H9 (cell line): Measurements from ENCODE around the gene CROCC2. TPM values are rescaled to one million over a fixed set of nuclear protein-coding genes. Genes with fewer than 3 reads are reported as not detected.

Experiments used
- DNase-seq: peaks from one replicate; pipeline ENCODE4 v3.0.0-alpha.2; 2017
- H2AFZ ChIP-seq: one replicate; pipeline ENCODE4 v1.6.1; 2013; ENCODE audit warnings: mild to moderate bottlenecking, low read length, control low read depth, moderate library complexity
- H2AK5ac ChIP-seq: 2 replicates; pipeline ENCODE4 v1.6.1; 2013; ENCODE audit warnings: low read length, control low read depth, mixed read lengths; ENCODE audit not compliant: insufficient read length
- H2BK120ac ChIP-seq: one replicate; pipeline ENCODE4 v1.6.1; 2013; ENCODE audit warnings: low read depth, mild to moderate bottlenecking, low read length, control low read depth, inconsistent platforms; ENCODE audit not compliant: poor library complexity, severe bottlenecking
- H2BK12ac ChIP-seq: 2 replicates; pipeline ENCODE4 v1.6.1; 2013; ENCODE audit warnings: low read length, control low read depth, mixed read lengths, low read depth; ENCODE audit not compliant: insufficient read length
- H2BK15ac ChIP-seq: 2 replicates; pipeline ENCODE4 v1.6.1; 2013; ENCODE audit warnings: low read depth, low read length, control low read depth
- H2BK20ac ChIP-seq: one replicate; pipeline ENCODE4 v1.6.1; 2013; ENCODE audit warnings: low read depth, mild to moderate bottlenecking, low read length, control low read depth, inconsistent platforms; ENCODE audit not compliant: poor library complexity, severe bottlenecking
- H2BK5ac ChIP-seq: 2 replicates; pipeline ENCODE4 v1.6.1; 2013; ENCODE audit warnings: low read length, control low read depth, mixed read lengths; ENCODE audit not compliant: insufficient read length
- H3K14ac ChIP-seq: 2 replicates; pipeline ENCODE4 v1.6.1; 2013; ENCODE audit warnings: low read length, control low read depth; ENCODE audit not compliant: insufficient read depth
- H3K18ac ChIP-seq: 2 replicates; pipeline ENCODE4 v1.6.1; 2013; ENCODE audit warnings: low read depth, mild to moderate bottlenecking, mixed read lengths, low read length, control low read depth; ENCODE audit not compliant: insufficient read length
- H3K23ac ChIP-seq: 2 replicates; pipeline ENCODE4 v1.6.1; 2013; ENCODE audit warnings: low read length, control low read depth, mixed read lengths, low read depth; ENCODE audit not compliant: insufficient read length
- H3K23me2 ChIP-seq: 2 replicates; pipeline ENCODE4 v1.6.1; 2013; ENCODE audit warnings: low read depth, mild to moderate bottlenecking, mixed read lengths, low read length, control low read depth; ENCODE audit not compliant: insufficient read length, poor library complexity, severe bottlenecking
- H3K27ac ChIP-seq: 2 replicates; pipeline ENCODE4 v1.5.1; 2013; ENCODE audit warnings: low read length, control low read depth, mixed read lengths, low read depth; ENCODE audit not compliant: insufficient read length
- H3K27me3 ChIP-seq: 2 replicates; pipeline ENCODE4 v1.6.1; 2013; ENCODE audit warnings: low read length, control low read depth, inconsistent platforms; ENCODE audit not compliant: insufficient read depth
- H3K4ac ChIP-seq: 2 replicates; pipeline ENCODE4 v1.6.1; 2013; ENCODE audit warnings: low read depth, mild to moderate bottlenecking, control low read depth, inconsistent platforms, low read length, moderate library complexity
- H3K4me1 ChIP-seq: 2 replicates; pipeline ENCODE4 v1.6.1; 2013; ENCODE audit warnings: low read length, control low read depth, inconsistent platforms; ENCODE audit not compliant: insufficient read depth
- H3K4me2 ChIP-seq: 2 replicates; pipeline ENCODE4 v1.6.1; 2013; ENCODE audit warnings: low read length, control low read depth, mixed read lengths; ENCODE audit not compliant: insufficient read length, insufficient read depth
- H3K56ac ChIP-seq: 2 replicates; pipeline ENCODE4 v1.6.1; 2013; ENCODE audit warnings: low read depth, mild to moderate bottlenecking, mixed read lengths, low read length, control low read depth; ENCODE audit not compliant: insufficient read length
- H3K79me1 ChIP-seq: 2 replicates; pipeline ENCODE4 v1.6.1; 2013; ENCODE audit warnings: low read depth, mild to moderate bottlenecking, moderate library complexity, low read length, control low read depth, inconsistent platforms; ENCODE audit not compliant: insufficient read depth, poor library complexity, severe bottlenecking
- H3K79me2 ChIP-seq: 2 replicates; pipeline ENCODE4 v1.6.1; 2013; ENCODE audit warnings: low read length, control low read depth, inconsistent platforms; ENCODE audit not compliant: insufficient read depth
- H3K9ac ChIP-seq: 2 replicates; pipeline ENCODE4 v1.6.1; 2013; ENCODE audit warnings: low read length, control low read depth, mixed read lengths; ENCODE audit not compliant: insufficient read length; ENCODE audit errors: extremely low read depth
- H3K9me3 ChIP-seq: one replicate; pipeline ENCODE4 v1.6.1; 2013; ENCODE audit warnings: low read depth, low read length, inconsistent platforms; ENCODE audit not compliant: control insufficient read depth
- H3T11ph ChIP-seq: one replicate; pipeline ENCODE4 v1.6.1; 2013; ENCODE audit warnings: mild to moderate bottlenecking, low read length, control low read depth, inconsistent platforms
- H4K20me1 ChIP-seq: one replicate; pipeline ENCODE4 v1.6.1; 2013; ENCODE audit not compliant: control insufficient read depth, insufficient read length, insufficient read depth
- H4K5ac ChIP-seq: 2 replicates; pipeline ENCODE4 v1.6.1; 2013; ENCODE audit warnings: low read depth, mild to moderate bottlenecking, mixed read lengths, low read length, control low read depth; ENCODE audit not compliant: insufficient read length
- H4K8ac ChIP-seq: replicated peaks from 2 replicates; pipeline ENCODE4 v1.6.1; 2013; ENCODE audit warnings: low read length, control low read depth, mixed read lengths, low read depth; ENCODE audit not compliant: insufficient read length
- H4K91ac ChIP-seq: 2 replicates; pipeline ENCODE4 v1.6.1; 2013; ENCODE audit warnings: low read depth, mild to moderate bottlenecking, moderate library complexity, mixed read lengths, low read length, control low read depth; ENCODE audit not compliant: insufficient read length
- H3K27ac Mint-ChIP-seq, 3 experiments: 2 replicates in 2 of 3; 3 replicates in 1 of 3; pipeline ENCODE4 v1.8.0; 2020 to 2021; ENCODE audit warnings: mixed read lengths in 3 of 3, mild to moderate bottlenecking in 1 of 3, moderate library complexity in 1 of 3
- H3K27me3 Mint-ChIP-seq: 2 replicates; pipeline ENCODE4 v1.8.0; 2021; ENCODE audit warnings: low read depth, mild to moderate bottlenecking, moderate library complexity, mixed read lengths
- H3K36me3 Mint-ChIP-seq, 3 experiments: 2 replicates in 2 of 3; 3 replicates in 1 of 3; pipeline ENCODE4 v1.8.0; 2020 to 2021; ENCODE audit warnings: low read depth in 3 of 3, mixed read lengths in 3 of 3; ENCODE audit not compliant: insufficient read depth in 1 of 3
- H3K4me1 Mint-ChIP-seq, 2 experiments: 2 replicates each; pipeline ENCODE4 v1.8.0; 2020; ENCODE audit warnings: mixed read lengths in 2 of 2
- H3K4me3 Mint-ChIP-seq, 2 experiments: 2 replicates in 1 of 2; 3 replicates in 1 of 2; pipeline ENCODE4 v1.8.0; 2020 to 2021; ENCODE audit warnings: mild to moderate bottlenecking in 2 of 2, mixed read lengths in 2 of 2, moderate library complexity in 1 of 2
- H3K9me3 Mint-ChIP-seq, 2 experiments: 2 replicates in 1 of 2; 3 replicates in 1 of 2; pipeline ENCODE4 v1.8.0; 2020; ENCODE audit warnings: mild to moderate bottlenecking in 2 of 2, mixed read lengths in 2 of 2, moderate library complexity in 1 of 2
- CTCF ChIP-seq: fragments of 200-600 bp; sonication (generic); conservative IDR thresholded peaks from 3 replicates; pipeline ENCODE4 v1.8.0; 2021; ENCODE audit warnings: antibody characterized with exemption, mild to moderate bottlenecking
- WGBS: extraction: QIAGEN DNeasy Blood & Tissue Kit; methylation state at CpG from one replicate; pipeline ENCODE4 v1.1.7; 2013; ENCODE audit warnings: missing lambda C conversion rate, low lambda C conversion rate, mixed read lengths; ENCODE audit not compliant: insufficient read length; ENCODE audit errors: extremely low coverage; 5-methylcytosine and 5-hydroxymethylcytosine counted together
- total RNA-seq: library from RNA; stranded (reverse); gene quantifications from 2 replicates; pipeline ENCODE4 v1.2.1, GENCODE V29; 2021

Gene CROCC2
- total RNA-seq, 1 experiment from 2014 or later: not detected

GRCh38 chr2:240966906-240967680 is 61.0 kb downstream of the CROCC2 start:
- no peak overlapping the region for H2BK12ac ChIP-seq
- no peak overlapping the region for H2BK20ac ChIP-seq
- no peak overlapping the region for H3K56ac ChIP-seq
- Mint-ChIP-seq H3K4me3 (no peak overlapping the region), H3K4me1 (peaks cover 3 to 4% of the 10 kb centered on the region in 2 experiments; a peak in 2 of 4 replicates), H3K27ac (no peak overlapping the region), H3K36me3 (no peaks in the 10 kb centered on the region; a peak in 1 of 7 replicates), H3K9me3 (no peaks in the 10 kb centered on the region), H3K27me3 (peaks cover 4% of the 10 kb centered on the region)
- H3K9ac ChIP-seq: no peak overlapping the region
- H4K5ac ChIP-seq: no peak overlapping the region
- no peak overlapping the region for H3T11ph ChIP-seq
- H4K20me1 ChIP-seq: no peaks in the 10 kb centered on the region
- no peaks in the 10 kb centered on the region for H3K4me1 ChIP-seq
- H2BK5ac ChIP-seq: no peak overlapping the region
- H2AK5ac ChIP-seq: no peak overlapping the region
- no peak overlapping the region for H4K91ac ChIP-seq
- no peak overlapping the region for H2BK15ac ChIP-seq
- WGBS: no CpG with 5 or more reads among the region's 32 CpGs
- DNase-seq: peak; percentile 54
- no peak for TF ChIP-seq CTCF
- no peaks in the 10 kb centered on the region for H3K79me1 ChIP-seq
- no peak overlapping the region for H4K8ac ChIP-seq
- no peaks in the 10 kb centered on the region for H3K23me2 ChIP-seq
- H3K18ac ChIP-seq: no peak overlapping the region
- H3K23ac ChIP-seq: no peak overlapping the region
- H3K9me3 ChIP-seq: no peaks in the 10 kb centered on the region
- no peak overlapping the region for H3K27ac ChIP-seq
- H3K27me3 ChIP-seq: no peaks in the 10 kb centered on the region
- no peak overlapping the region for H3K14ac ChIP-seq
- no peak overlapping the region for H3K4ac ChIP-seq
- no peak overlapping the region for H2BK120ac ChIP-seq
- H2AFZ ChIP-seq: no peak overlapping the region
- no peak overlapping the region for H3K4me2 ChIP-seq
- no peaks in the 10 kb centered on the region for H3K79me2 ChIP-seq
